Aorta (tissue), 4 donors: Measurements from ENCODE around the gene LOXL1. TPM values are rescaled to one million over a fixed set of nuclear protein-coding genes. Genes with fewer than 3 reads are reported as not detected.

Source experiments
- polyA plus RNA-seq, 2 donors: library from polyadenylated mRNA; stranded (reverse); fragments of 200-250 nt; gene quantifications; one replicate each; pipeline ENCODE4 v1.2.3, GENCODE V29; 2013
- total RNA-seq, 2 donors: library from RNA; stranded (reverse); fragmentation: NEBNext Ultra II Directional; extraction: Animal tissue kit (Norgen Biotek cat#: 25700); gene quantifications; one replicate each; pipeline ENCODE4 v1.2.1, GENCODE V29; 2021
- donor health status: healthy with polysubstance abuse.
- donor health status: Bipolar disorder and iron deficiency.
- donor health status: DM: no; HTN: no; CAD: no.
- donor health status: DM: yes; HTN: yes; CAD: no.

The LOXL1 gene
- total and polyA plus RNA-seq, 4 donors: 49.0 to 138 (median 112) TPM

Other genes with a start within 250 kb of the LOXL1 start
- gene CD276, start 242.1 kb upstream of the LOXL1 start, total RNA-seq: 10 to 100 TPM; 65.2 to 67.9 TPM
- gene CD276, start 242.1 kb upstream of the LOXL1 start, polyA plus RNA-seq: 10 to 100 TPM; 27.7 to 52.9 TPM
- 10 to 100 TPM in 1 of 2 donors, 1 to 10 TPM in 1; 4.8 to 12.7 TPM for gene INSYN1, start 173.1 kb upstream of the LOXL1 start, total RNA-seq
- gene INSYN1, start 173.1 kb upstream of the LOXL1 start, polyA plus RNA-seq: 1 to 10 TPM; 3.4 to 5.6 TPM
- gene TBC1D21, start 52.9 kb upstream of the LOXL1 start, total RNA-seq: not detected
- gene TBC1D21, start 52.9 kb upstream of the LOXL1 start, polyA plus RNA-seq: not detected
- gene STOML1, start 65.8 kb downstream of the LOXL1 start, total RNA-seq: 10 to 100 TPM; 12.9 to 16.4 TPM
- 10 to 100 TPM; 10.5 to 19.2 TPM for gene STOML1, start 65.8 kb downstream of the LOXL1 start, polyA plus RNA-seq
- 10 to 100 TPM; 72.6 to 91.9 TPM for gene PML, start 68.3 kb downstream of the LOXL1 start, total RNA-seq
- 10 to 100 TPM in 1 of 2 donors, 1 to 10 TPM in 1; 8.6 to 45.5 TPM for gene PML, start 68.3 kb downstream of the LOXL1 start, polyA plus RNA-seq
- not detected for gene GOLGA6A, start 156.1 kb downstream of the LOXL1 start, total RNA-seq
- gene GOLGA6A, start 156.1 kb downstream of the LOXL1 start, polyA plus RNA-seq: not detected
- 1 to 10 TPM in 1 of 2 donors, under 1 TPM in 1; 0.81 to 1.2 TPM for gene ISLR2, start 204.1 kb downstream of the LOXL1 start, total RNA-seq
- 1 to 10 TPM in 1 of 2 donors, under 1 TPM in 1; 0.13 to 1.5 TPM for gene ISLR2, start 204.1 kb downstream of the LOXL1 start, polyA plus RNA-seq
- 100 to 1,000 TPM in 1 of 2 donors, 10 to 100 TPM in 1; 62.2 to 102 TPM for gene ISLR, start 247.2 kb downstream of the LOXL1 start, total RNA-seq
- gene ISLR, start 247.2 kb downstream of the LOXL1 start, polyA plus RNA-seq: 100 to 1,000 TPM in 1 of 2 donors, 10 to 100 TPM in 1; 24.8 to 111 TPM